IMR-90 (cell line): ENCODE data around the gene COL18A1. TPM values are rescaled to one million over a fixed set of nuclear protein-coding genes. Genes with fewer than 3 reads are reported as not detected.

ENCODE experiments used
- ATAC-seq: fragments of 200-7000 bp; cut with Tn5 transposase; 2 replicates; pipeline ENCODE4 v1.9.1; 2020; ENCODE audit warnings: low read depth, mild to moderate bottlenecking, moderate library complexity
- BruUV-seq: library from RNA; stranded (reverse); fragments of 400-500 nt; replicated peaks from 2 replicates; lab custom pipeline; 2021; lab: Mats Ljungman, UMichigan
- CTCF ChIA-PET: fragments of 300-600 bp; formaldehyde crosslinking; extraction: SDS; loops from one replicate; lab custom pipeline; 2021; ENCODE audit warnings: antibody characterized with exemption; lab: Yijun Ruan, JAX
- POLR2A ChIA-PET: fragments of 300-600 bp; sonication (Branson Sonifier 250); formaldehyde crosslinking; loops from one replicate; lab custom pipeline; 2022; ENCODE audit warnings: antibody characterized with exemption; ENCODE audit not compliant: unreplicated experiment; lab: Charles Lee
- DNase-seq: peaks from one replicate; pipeline ENCODE4 v3.0.0; 2013
- H2AFZ ChIP-seq: replicated peaks from 2 replicates; pipeline ENCODE3; 2013; ENCODE audit warnings: low read length, mild to moderate bottlenecking; ENCODE audit not compliant: poor library complexity
- H2AK5ac ChIP-seq: 2 replicates; pipeline ENCODE4 v1.6.1; 2013; ENCODE audit warnings: low read depth, low read length, inconsistent platforms
- H2AK9ac ChIP-seq: replicated peaks from 2 replicates; pipeline ENCODE3; 2013; ENCODE audit warnings: mild to moderate bottlenecking, low read depth, low read length, moderate library complexity; ENCODE audit not compliant: poor library complexity
- H2BK120ac ChIP-seq: 2 replicates; pipeline ENCODE4 v1.6.1; 2013; ENCODE audit warnings: low read depth, low read length, inconsistent platforms
- H2BK15ac ChIP-seq: 3 replicates; pipeline ENCODE4 v1.6.1; 2013; ENCODE audit warnings: low read depth, low read length, inconsistent platforms
- H2BK20ac ChIP-seq: 2 replicates; pipeline ENCODE4 v1.6.1; 2013; ENCODE audit warnings: low read depth, mild to moderate bottlenecking, inconsistent platforms, low read length, moderate library complexity
- H2BK5ac ChIP-seq: 2 replicates; pipeline ENCODE4 v1.6.1; 2013; ENCODE audit warnings: mild to moderate bottlenecking, low read depth, low read length, inconsistent platforms; ENCODE audit not compliant: poor library complexity, severe bottlenecking
- H3K14ac ChIP-seq: replicated peaks from 2 replicates; pipeline ENCODE4 v1.6.1; 2013; ENCODE audit warnings: low read depth, low read length, inconsistent platforms
- H3K18ac ChIP-seq: 2 replicates; pipeline ENCODE4 v1.6.1; 2013; ENCODE audit warnings: low read depth, low read length, control low read depth
- H3K23ac ChIP-seq: 2 replicates; pipeline ENCODE4 v1.6.1; 2013; ENCODE audit warnings: low read depth, low read length, inconsistent platforms
- H3K27ac ChIP-seq: 2 replicates; pipeline ENCODE4 v1.5.1; 2013; ENCODE audit warnings: mild to moderate bottlenecking, control low read depth, low read length; ENCODE audit not compliant: insufficient read depth
- H3K27me3 ChIP-seq: 2 replicates; pipeline ENCODE4 v1.6.1; 2013; ENCODE audit warnings: low read length; ENCODE audit not compliant: control insufficient read depth, insufficient read depth
- H3K36me3 ChIP-seq: 2 replicates; pipeline ENCODE4 v1.6.1; 2013; ENCODE audit warnings: low read length, mixed read lengths; ENCODE audit not compliant: control insufficient read depth, insufficient read depth
- H3K4ac ChIP-seq: 2 replicates; pipeline ENCODE4 v1.6.1; 2013; ENCODE audit warnings: low read depth, low read length, inconsistent platforms
- H3K4me1 ChIP-seq: 2 replicates; pipeline ENCODE4 v1.6.1; 2013; ENCODE audit warnings: low read length, mixed read lengths; ENCODE audit not compliant: control insufficient read depth, insufficient read depth
- H3K4me2 ChIP-seq: 2 replicates; pipeline ENCODE4 v1.6.1; 2013; ENCODE audit warnings: low read depth, mild to moderate bottlenecking, control low read depth, low read length, moderate library complexity
- H3K4me3 ChIP-seq: 2 replicates; pipeline ENCODE4 v1.5.1; 2013; ENCODE audit warnings: low read depth, mild to moderate bottlenecking, control low read depth, low read length, moderate library complexity; ENCODE audit not compliant: insufficient read depth
- H3K56ac ChIP-seq: 2 replicates; pipeline ENCODE4 v1.6.1; 2013; ENCODE audit warnings: low read length, inconsistent platforms; ENCODE audit not compliant: insufficient read depth; ENCODE audit errors: extremely low read depth
- H3K79me1 ChIP-seq, 2 experiments: 2 replicates each; pipeline ENCODE4 v1.6.1; 2013; ENCODE audit warnings: low read length in 2 of 2, inconsistent platforms in 1 of 2, low read depth in 1 of 2
- H3K9ac ChIP-seq: 2 replicates; pipeline ENCODE4 v1.6.1; 2013; ENCODE audit warnings: low read depth, low read length, control low read depth
- H3K9me1 ChIP-seq: 2 replicates; pipeline ENCODE4 v1.6.1; 2013; ENCODE audit warnings: low read length, inconsistent platforms; ENCODE audit not compliant: insufficient read depth
- H3K9me3 ChIP-seq: 2 replicates; pipeline ENCODE4 v1.6.1; 2013; ENCODE audit warnings: low read length; ENCODE audit not compliant: control insufficient read depth, insufficient read depth
- H4K20me1 ChIP-seq: 2 replicates; pipeline ENCODE4 v1.6.1; 2013; ENCODE audit warnings: low read length, inconsistent platforms; ENCODE audit not compliant: insufficient read depth
- H4K5ac ChIP-seq: 2 replicates; pipeline ENCODE4 v1.6.1; 2013; ENCODE audit warnings: mild to moderate bottlenecking, low read depth, low read length, control low read depth
- H4K8ac ChIP-seq, 2 experiments: 2 replicates each; pipeline ENCODE4 v1.6.1; 2013; ENCODE audit warnings: low read depth in 2 of 2, low read length in 2 of 2, control low read depth in 1 of 2, inconsistent platforms in 1 of 2
- H4K91ac ChIP-seq: 2 replicates; pipeline ENCODE4 v1.6.1; 2013; ENCODE audit warnings: low read depth, low read length, inconsistent platforms; ENCODE audit not compliant: insufficient read depth
- MAZ ChIP-seq: IDR thresholded peaks from 2 replicates; pipeline ENCODE4 v1.6.1; 2012; ENCODE audit warnings: low read depth, mild to moderate bottlenecking, low read length, improper control_type of control experiment, moderate library complexity, borderline replicate concordance
- MXI1 ChIP-seq: IDR thresholded peaks from 2 replicates; pipeline ENCODE4 v1.6.1; 2012; ENCODE audit warnings: low read depth, mild to moderate bottlenecking, low read length, moderate library complexity, borderline replicate concordance
- POLR2A ChIP-seq: IDR thresholded peaks from 2 replicates; pipeline ENCODE4 v1.6.1; 2012; ENCODE audit warnings: mild to moderate bottlenecking, low read depth, low read length
- USF2 ChIP-seq: fragments of 150-350 bp; IDR thresholded peaks from 2 replicates; pipeline ENCODE4 v1.6.1; 2017; ENCODE audit warnings: mild to moderate bottlenecking, antibody characterized with exemption, low read length, low read depth
- WGBS, 2 experiments: methylation state at CpG; one replicate each; pipeline versions ENCODE4 v1.1.5 to v1.1.7; 2013; ENCODE audit warnings: missing lambda C conversion rate in 2 of 2; ENCODE audit not compliant: insufficient read length in 1 of 2; ENCODE audit errors: extremely low coverage in 2 of 2; 5-methylcytosine and 5-hydroxymethylcytosine counted together
- dilution Hi-C: fragments of 300-500 bp; cut with HindIII; formaldehyde crosslinking; loops from one replicate; pipeline ENCODE4 v1.14.3; 2018; ENCODE audit warnings: low sequenced_read_pairs; ENCODE audit not compliant: unreplicated experiment
- in situ Hi-C: fragments of 300-500 bp; cut with MboI; formaldehyde crosslinking; loops from 3 replicates; pipeline ENCODE4 v1.14.3; 2019; ENCODE audit warnings: low sequenced_read_pairs, inconsistent platforms, mixed read lengths
- intact Hi-C: fragments of 100-400 bp; cut with micrococcal nuclease; formaldehyde crosslinking; loops from 2 replicates; pipeline ENCODE4 v1.10.0; 2022
- polyA plus RNA-seq, 3 experiments: library from polyadenylated mRNA; depleted of rRNA; stranded (reverse); fragments of >200 nt; gene quantifications; 2 replicates each; pipeline ENCODE4 v1.2.3, GENCODE V29; 2012; ENCODE audit warnings: low replicate concordance in 1 of 3
- total RNA-seq: library from RNA; depleted of rRNA; stranded (reverse); fragments of >200 nt; gene quantifications from 2 replicates; pipeline ENCODE4 v1.2.3, GENCODE V29; 2012
- TF ChIP-seq, protein P1 (sequence below): conservative IDR thresholded peaks from 2 replicates; pipeline ENCODE4 v1.5.1; 2012; ENCODE audit warnings: mild to moderate bottlenecking, low read depth, low read length, improper control_type of control experiment

COL18A1 gene
- total and polyA plus RNA-seq, 2 of the 4 experiments (the other 2 are of a cell fraction), result 4.3 to 46.7 TPM

DNA sequence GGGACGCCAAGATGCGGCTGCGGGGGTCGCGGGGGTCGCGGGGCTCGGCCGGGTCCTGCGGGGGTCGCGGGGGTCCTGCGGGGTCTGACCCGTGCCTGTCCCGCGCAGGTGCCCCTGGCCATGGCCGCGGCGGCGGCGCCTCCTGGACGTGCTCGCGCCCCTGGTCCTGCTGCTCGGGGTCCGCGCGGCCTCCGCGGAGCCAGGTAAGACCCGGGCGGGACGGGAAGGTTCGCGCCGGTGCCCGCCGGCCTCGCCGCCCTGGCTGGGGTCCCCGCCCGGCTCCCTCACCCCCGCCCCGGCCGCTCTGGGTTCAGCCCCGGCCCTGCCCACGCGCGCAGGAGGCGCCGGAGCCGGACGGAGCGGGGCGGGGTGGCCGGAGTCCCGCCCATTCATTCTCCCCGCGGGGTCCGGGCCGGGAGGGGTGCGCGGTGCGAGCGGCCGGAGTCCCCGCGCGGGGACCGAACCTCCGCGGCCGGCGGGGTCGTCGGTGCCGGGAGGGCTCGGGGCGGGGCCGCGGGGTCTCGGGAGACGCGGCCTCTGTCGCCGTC is 380 bp downstream of the COL18A1 start:
- dilution Hi-C loops, result no loop called here
- intact Hi-C loops, result no loop called here
- H3K4me3 ChIP-seq, result peak overlapping the region; percentile 92
- H3K4ac ChIP-seq, result no peak overlapping the region
- H4K20me1 ChIP-seq, result peaks cover 43% of the 10 kb centered on the region
- H4K5ac ChIP-seq, result no peak overlapping the region
- no peak overlapping the region for H4K8ac ChIP-seq
- peak overlapping the region; percentile 7 for H2BK5ac ChIP-seq
- H2AK9ac ChIP-seq, result peak overlapping the region; percentile 95
- peaks cover 2% of the 10 kb centered on the region for H3K36me3 ChIP-seq
- peaks cover 21% of the 10 kb centered on the region for H3K4me1 ChIP-seq
- 0% methylated on average over 53 of the region's 86 CpGs; no CpG with 5 or more reads in 1 of the 2 experiments for WGBS, 2 experiments
- peak; percentile 28; the same call in 1 of the 2 replicates for TF ChIP-seq MAZ
- no peak for TF ChIP-seq USF2
- TF ChIP-seq, protein P1, sequence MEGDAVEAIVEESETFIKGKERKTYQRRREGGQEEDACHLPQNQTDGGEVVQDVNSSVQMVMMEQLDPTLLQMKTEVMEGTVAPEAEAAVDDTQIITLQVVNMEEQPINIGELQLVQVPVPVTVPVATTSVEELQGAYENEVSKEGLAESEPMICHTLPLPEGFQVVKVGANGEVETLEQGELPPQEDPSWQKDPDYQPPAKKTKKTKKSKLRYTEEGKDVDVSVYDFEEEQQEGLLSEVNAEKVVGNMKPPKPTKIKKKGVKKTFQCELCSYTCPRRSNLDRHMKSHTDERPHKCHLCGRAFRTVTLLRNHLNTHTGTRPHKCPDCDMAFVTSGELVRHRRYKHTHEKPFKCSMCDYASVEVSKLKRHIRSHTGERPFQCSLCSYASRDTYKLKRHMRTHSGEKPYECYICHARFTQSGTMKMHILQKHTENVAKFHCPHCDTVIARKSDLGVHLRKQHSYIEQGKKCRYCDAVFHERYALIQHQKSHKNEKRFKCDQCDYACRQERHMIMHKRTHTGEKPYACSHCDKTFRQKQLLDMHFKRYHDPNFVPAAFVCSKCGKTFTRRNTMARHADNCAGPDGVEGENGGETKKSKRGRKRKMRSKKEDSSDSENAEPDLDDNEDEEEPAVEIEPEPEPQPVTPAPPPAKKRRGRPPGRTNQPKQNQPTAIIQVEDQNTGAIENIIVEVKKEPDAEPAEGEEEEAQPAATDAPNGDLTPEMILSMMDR, result no peak
- peak; percentile 27; the same call in 1 of the 2 replicates for TF ChIP-seq MXI1
- TF ChIP-seq POLR2A, result peak; percentile 32; the same call in 1 of the 2 replicates
- peaks cover 7% of the 10 kb centered on the region for H3K9me3 ChIP-seq
- no TSS peak for BruUV-seq
- peaks cover 2% of the 10 kb centered on the region; the same call in 1 of the 2 replicates for H3K27me3 ChIP-seq
- H3K56ac ChIP-seq, result no peak overlapping the region
- ChIA-PET CTCF (no interaction called here), POLR2A (no interaction called here)
- H2AFZ ChIP-seq, result peak overlapping the region; percentile 87
- peaks cover 11% of the 10 kb centered on the region for H3K9me1 ChIP-seq
- no peak overlapping the region for H3K14ac ChIP-seq
- H4K91ac ChIP-seq, result no peak overlapping the region
- DNase-seq, result peak; percentile 34
- peak overlapping the region; percentile 61; the same call in 1 of the 2 replicates for H3K27ac ChIP-seq
- peak overlapping the region; percentile 61 for H3K9ac ChIP-seq
- no peak overlapping the region for H3K18ac ChIP-seq
- no peak overlapping the region for H2BK20ac ChIP-seq
- H2AK5ac ChIP-seq, result peak overlapping the region; percentile 16; the same call in 1 of the 2 replicates
- H2BK120ac ChIP-seq, result no peak overlapping the region
- ATAC-seq, result peak; percentile 89
- no peak overlapping the region for H3K4me2 ChIP-seq
- in situ Hi-C loops, result no loop called here
- H3K79me1 ChIP-seq, result peaks cover 19 to 43% of the 10 kb centered on the region in 2 experiments
- no peak overlapping the region for H3K23ac ChIP-seq
- no peak overlapping the region for H2BK15ac ChIP-seq
